GM21390 (cell line): Measurements from ENCODE around the gene HBM.
"Not testable (repeated sequence)": the region's sequence is repeated elsewhere in the genome, so short reads cannot be mapped to it uniquely, and the experiment has no call there.

Experiments
- ATAC-seq: cut with Tn5 transposase; IDR thresholded peaks from one replicate; pipeline ENCODE4 v1.9.1; 2021; ENCODE audit not compliant: unreplicated experiment

Gene HBM

GRCh38 chr16:144797-145252, 21.0 kb upstream of the HBM start:
- no peak for ATAC-seq

DNA sequence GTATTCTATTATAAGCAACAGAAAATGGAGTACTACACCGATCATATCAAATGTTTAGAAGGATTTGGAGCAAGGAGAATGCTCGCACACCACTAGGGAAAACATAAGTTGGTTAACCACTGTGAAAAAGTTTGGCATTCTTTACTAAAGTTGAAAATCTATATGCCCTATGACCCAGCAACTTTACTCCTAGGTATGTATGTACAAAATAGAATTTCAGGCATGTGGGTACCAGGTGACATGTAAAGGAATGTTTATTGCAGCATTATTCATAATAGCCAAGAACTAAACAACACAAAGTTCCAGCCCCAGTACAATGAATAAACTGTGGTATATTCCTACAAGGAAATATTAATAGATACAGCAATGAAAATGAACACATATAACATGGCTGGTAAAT, 19.1 kb upstream of the HBM start:
- no peak for ATAC-seq

- ATAC-seq: no peak
Measured at GRCh38 chr16:149024-149660, 16.6 kb upstream of the HBM start.

DNA sequence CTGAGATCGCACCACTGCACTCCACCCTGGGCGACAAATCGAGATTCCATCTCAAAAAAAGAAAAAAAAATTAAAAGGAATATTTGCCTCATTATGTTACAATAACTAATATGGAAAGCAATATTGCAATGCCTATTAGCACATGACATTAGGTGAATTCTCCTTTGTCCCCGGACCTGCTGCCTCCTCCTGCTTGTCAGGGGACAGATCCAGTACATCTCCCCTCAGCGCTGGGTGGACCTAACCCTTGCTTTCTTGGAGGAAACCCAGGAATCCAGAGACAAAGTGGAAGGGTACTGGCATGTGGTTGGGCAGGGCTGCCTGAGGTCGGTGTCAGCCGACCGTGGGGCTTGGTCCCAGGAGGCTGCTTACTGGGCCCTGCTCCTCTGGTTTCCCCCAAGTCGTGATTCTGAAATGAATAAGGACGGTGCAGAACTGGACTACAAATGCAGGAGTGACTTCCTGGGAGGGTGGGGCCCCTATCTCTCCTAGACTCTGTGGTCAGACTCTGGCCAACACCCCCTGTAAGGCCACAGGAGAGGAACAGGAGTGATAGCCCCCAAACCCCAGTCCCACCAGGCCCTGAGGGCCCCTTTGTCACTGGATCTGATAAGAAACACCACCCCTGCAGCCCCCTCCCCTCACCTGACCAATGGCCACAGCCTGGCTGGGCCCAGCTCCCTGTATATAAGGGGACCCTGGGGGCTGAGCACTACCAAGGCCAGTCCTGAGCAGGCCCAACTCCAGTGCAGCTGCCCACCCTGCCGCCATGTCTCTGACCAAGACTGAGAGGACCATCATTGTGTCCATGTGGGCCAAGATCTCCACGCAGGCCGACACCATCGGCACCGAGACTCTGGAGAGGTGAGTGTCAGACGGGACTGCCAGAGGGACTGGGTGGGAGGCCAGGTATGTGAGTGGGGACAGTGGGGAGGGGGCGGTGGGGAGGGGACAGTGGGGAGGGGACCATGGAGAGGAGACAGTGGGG, 13.3 kb upstream of the HBM start, which contains the start of gene HBZ:
Gene HBZ (plus strand): TSS at position 504 of the 988 bp plus-strand sequence. CDS start 266 bp downstream, at position 770.
- no peak for ATAC-seq

GRCh38 chr16:153129-153521, 12.7 kb upstream of the HBM start:
- ATAC-seq: not testable (repeated sequence)

GRCh38 chr16:153550-154216, 12.1 kb upstream of the HBM start:
- not testable (repeated sequence) for ATAC-seq

DNA sequence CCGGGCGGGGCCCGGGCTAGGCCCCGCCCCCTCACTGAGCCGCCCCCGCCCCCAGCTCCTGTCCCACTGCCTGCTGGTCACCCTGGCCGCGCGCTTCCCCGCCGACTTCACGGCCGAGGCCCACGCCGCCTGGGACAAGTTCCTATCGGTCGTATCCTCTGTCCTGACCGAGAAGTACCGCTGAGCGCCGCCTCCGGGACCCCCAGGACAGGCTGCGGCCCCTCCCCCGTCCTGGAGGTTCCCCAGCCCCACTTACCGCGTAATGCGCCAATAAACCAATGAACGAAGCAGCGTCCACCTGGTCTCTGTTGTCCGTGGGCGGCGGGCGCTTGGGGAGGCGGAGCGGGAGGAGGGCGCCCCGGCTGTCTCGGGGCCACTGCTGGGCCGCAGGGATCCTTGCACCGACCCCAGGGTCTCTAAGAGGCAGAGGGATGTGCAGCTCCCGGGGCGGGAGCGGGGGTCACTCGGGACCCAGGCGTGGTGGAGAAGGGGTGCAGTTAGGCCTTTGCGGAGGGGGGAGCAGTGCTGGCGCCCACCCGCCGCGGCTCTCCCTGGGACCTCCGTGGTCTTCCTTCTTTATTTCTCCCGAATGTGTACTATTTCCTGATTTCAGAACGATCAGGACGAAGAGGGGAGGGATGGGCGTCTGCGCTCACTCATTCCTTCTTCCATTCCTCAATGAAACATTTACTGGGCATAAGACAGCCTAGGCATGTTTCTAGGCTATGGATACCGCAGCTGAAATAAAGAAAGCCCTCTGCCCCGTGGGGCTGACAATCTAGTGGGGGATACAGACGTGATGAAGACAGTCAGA, 11.4 kb upstream of the HBM start:
- ATAC-seq: no peak

- no peak for ATAC-seq
Measured at GRCh38 chr16:155031-155398, 10.8 kb upstream of the HBM start.

DNA sequence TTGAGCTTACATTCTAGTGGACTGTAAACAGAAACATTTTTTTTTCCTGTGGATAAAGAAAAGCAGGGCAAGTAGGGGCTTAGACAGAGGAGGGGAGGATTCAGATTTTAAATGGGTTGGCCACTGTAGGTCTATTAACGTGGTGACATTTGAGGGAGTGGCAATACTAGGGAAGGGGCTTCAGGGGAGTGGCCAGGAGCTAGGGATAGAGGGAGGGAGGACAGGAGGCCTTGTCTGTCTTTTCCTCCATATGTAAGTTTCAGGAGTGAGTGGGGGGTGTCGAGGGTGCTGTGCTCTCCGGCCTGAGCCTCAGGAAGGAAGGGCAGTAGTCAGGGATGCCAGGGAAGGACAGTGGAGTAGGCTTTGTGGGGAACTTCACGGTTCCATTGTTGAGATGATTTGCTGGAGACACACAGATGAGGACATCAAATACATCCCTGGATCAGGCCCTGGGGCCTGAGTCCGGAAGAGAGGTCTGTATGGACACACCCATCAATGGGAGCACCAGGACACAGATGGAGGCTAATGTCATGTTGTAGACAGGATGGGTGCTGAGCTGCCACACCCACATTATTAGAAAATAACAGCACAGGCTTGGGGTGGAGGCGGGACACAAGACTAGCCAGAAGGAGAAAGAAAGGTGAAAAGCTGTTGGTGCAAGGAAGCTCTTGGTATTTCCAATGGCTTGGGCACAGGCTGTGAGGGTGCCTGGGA, 6.5 kb upstream of the HBM start:
- ATAC-seq: no peak

DNA sequence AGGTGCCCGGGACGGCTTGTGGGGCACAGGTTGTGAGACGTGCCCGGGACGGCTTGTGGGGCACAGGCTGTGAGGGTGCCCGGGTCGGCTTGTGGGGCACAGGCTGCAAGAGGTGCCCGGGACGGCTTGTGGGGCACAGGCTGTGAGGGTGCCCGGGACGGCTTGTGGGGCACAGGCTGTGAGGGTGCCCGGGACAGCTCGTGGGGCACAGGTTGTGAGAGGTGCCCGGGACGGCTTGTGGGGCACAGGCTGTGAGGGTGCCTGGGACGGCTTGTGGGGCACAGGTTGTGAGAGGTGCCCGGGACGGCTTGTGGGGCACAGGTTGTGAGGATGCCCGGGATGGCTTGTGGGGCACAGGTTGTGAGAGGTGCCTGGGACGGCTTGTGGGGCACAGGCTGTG, 5.5 kb upstream of the HBM start:
- ATAC-seq: not testable (repeated sequence)

GRCh38 chr16:160691-161190, 5.0 kb upstream of the HBM start:
- ATAC-seq: no peak

DNA sequence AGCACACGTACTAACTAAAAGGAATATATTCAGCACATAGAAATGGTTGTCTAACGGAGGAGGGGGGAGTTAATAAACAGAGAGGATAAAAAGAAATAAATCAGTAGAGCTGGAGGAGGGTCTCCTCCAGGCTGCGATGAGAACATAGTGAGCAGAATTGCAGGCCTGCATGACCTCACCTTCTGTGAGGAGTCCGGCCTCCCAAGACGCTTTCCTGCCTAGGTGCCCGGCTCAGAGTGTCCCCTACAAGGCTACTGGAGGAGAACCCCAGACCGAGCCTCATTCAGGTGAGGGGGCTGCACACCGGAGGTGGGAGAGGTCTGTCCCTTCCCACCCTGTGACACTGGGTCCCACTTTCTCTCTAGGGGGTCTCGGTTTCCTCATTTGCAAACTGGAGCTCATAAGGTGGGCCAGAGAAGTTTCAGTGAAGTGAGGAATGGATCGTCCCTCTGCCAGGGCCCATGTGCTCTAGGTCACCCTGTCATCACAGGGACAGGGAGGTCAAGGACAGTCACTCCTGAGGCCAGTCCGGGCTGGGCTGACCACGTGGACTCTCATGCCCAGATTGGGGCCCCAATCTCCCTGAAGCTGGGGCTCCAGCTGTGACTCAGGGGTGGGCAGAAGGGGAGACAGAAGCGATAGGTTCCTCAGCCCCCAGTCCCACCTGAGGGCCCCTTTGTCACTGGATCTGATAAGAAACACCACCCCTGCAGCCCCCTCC, 3.3 kb upstream of the HBM start:
- ATAC-seq: no peak

DNA sequence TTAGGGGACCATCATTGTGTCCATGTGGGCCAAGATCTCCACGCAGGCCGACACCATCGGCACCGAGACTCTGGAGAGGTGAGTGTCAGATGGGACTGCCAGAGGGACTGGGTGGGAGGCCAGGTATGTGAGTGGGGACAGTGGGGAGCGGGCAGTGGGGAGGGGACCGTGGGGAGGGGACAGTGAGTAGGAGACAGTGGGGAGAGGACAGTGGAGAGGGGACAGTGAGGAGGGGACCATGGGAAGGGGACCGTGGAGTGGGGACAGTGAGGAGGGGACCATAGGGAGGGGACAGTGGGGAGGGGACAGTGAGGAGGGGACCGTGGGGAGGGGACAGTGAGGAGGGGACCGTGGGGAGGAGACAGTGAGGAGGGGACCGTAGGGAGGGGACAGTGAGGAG, 2.6 kb upstream of the HBM start:
- ATAC-seq: not testable (repeated sequence)

- not testable (repeated sequence) for ATAC-seq
Measured at GRCh38 chr16:163696-164095, 2.1 kb upstream of the HBM start.

DNA sequence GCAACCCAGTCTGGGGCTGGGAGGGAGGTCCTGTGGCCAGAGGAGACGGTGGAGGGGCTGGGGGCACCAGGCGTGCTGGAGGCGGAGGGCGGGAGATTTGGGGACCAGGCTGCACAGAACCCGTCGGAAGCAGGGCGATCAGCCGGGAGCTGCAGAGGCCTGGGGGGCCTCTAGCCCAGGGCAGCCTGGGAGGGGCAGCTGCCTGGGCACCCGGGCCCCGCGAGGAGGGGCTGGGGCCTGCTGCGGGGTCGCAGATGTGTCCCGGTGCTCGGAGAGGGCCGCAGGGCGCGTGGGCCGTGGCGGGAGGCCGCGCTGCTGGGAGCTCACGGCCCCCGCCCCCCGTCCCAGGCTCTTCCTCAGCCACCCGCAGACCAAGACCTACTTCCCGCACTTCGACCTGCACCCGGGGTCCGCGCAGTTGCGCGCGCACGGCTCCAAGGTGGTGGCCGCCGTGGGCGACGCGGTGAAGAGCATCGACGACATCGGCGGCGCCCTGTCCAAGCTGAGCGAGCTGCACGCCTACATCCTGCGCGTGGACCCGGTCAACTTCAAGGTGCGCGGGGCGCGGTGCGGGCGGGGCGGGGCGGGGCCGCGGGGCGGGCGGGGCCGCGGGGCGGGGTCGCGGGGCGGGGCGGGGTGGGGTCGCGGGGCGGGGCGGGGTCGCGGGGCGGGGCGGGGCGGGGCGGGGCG, 1.5 kb upstream of the HBM start:
- ATAC-seq: not testable (repeated sequence)

GRCh38 chr16:164827-165538, 795 bp upstream of the HBM start:
- ATAC-seq: no peak

DNA sequence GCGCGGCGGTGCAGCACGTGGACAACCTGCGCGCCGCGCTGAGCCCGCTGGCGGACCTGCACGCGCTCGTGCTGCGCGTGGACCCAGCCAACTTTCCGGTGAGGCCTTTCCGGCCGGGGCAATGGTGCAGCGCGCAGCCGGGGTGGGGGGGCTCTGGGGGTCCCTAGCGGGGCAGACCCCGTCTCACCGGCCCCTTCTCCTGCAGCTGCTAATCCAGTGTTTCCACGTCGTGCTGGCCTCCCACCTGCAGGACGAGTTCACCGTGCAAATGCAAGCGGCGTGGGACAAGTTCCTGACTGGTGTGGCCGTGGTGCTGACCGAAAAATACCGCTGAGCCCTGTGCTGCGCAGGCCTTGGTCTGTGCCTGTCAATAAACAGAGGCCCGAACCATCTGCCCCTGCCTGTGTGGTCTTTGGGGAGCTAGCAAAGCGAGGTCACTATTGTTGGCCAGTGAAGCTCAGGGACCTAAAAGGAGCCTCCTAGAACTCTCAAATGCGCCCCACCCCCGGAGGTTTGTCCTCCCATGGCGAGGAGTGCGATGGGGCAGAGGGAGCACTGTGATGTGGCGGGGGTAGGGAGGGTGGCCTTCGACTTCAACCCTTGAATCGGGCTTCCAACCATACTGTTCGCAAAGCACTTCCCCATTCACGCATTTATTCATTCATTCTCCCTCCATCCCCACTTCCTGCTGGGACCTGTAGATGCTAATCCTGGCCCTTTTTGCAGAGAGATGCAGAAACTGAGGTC, 770 bp downstream of the HBM start:
- ATAC-seq: no peak
